Osteoblast (primary cell): ENCODE results near the gene USP11. TPM values are rescaled to one million over a fixed set of nuclear protein-coding genes. Genes with fewer than 3 reads are reported as not detected.

ENCODE experiments used
- DNase-seq: peaks from one replicate; pipeline ENCODE4 v3.0.0; 2011; ENCODE audit warnings: low spot score, mixed read lengths; ENCODE audit not compliant: insufficient read length; ENCODE audit errors: missing footprints
- H2AFZ ChIP-seq: 2 replicates; pipeline ENCODE4 v1.6.0; 2011; ENCODE audit warnings: mild to moderate bottlenecking, low read length
- H3K27ac ChIP-seq: 2 replicates; pipeline ENCODE4 v1.5.1; 2011; ENCODE audit warnings: mild to moderate bottlenecking, low read depth, low read length, moderate library complexity
- H3K27me3 ChIP-seq: 2 replicates; pipeline ENCODE4 v1.6.0; 2012; ENCODE audit warnings: mild to moderate bottlenecking, control low read depth, inconsistent platforms, low read length, moderate library complexity; ENCODE audit not compliant: insufficient read depth
- H3K36me3 ChIP-seq: 2 replicates; pipeline ENCODE4 v1.5.1; 2011; ENCODE audit warnings: mild to moderate bottlenecking, low read length, control low read depth, moderate library complexity; ENCODE audit not compliant: insufficient read depth
- H3K4me1 ChIP-seq: 2 replicates; pipeline ENCODE4 v1.5.1; 2011; ENCODE audit warnings: mild to moderate bottlenecking, low read length, control low read depth, moderate library complexity; ENCODE audit not compliant: insufficient read depth
- H3K4me2 ChIP-seq: 2 replicates; pipeline ENCODE4 v1.6.0; 2011; ENCODE audit warnings: mild to moderate bottlenecking, low read length; ENCODE audit not compliant: insufficient read depth
- H3K4me3 ChIP-seq: fragments of 200-600 bp; sonication (generic); 3 replicates; pipeline ENCODE4 v1.5.1; 2012; ENCODE audit warnings: mild to moderate bottlenecking, low read length, inconsistent platforms; ENCODE audit not compliant: insufficient read depth
- H3K79me2 ChIP-seq: 2 replicates; pipeline ENCODE4 v1.6.0; 2012; ENCODE audit warnings: mild to moderate bottlenecking, low read length, control low read depth, inconsistent platforms; ENCODE audit not compliant: insufficient read depth
- H3K9me3 ChIP-seq: 2 replicates; pipeline ENCODE4 v1.5.1; 2011; ENCODE audit warnings: low read depth, low read length, control low read depth
- H4K20me1 ChIP-seq: 2 replicates; pipeline ENCODE4 v1.6.0; 2012; ENCODE audit warnings: mild to moderate bottlenecking, low read length, control low read depth; ENCODE audit not compliant: insufficient read depth
- total RNA-seq: library from RNA; depleted of rRNA; stranded (reverse); fragments of >200 nt; gene quantifications from 2 replicates; pipeline ENCODE4 v1.2.3, GENCODE V29; 2012
- TF ChIP-seq, protein P1 (sequence below): IDR thresholded peaks from 2 replicates; pipeline ENCODE4 v1.5.1; 2011; ENCODE audit warnings: mild to moderate bottlenecking, low read depth, low read length, moderate library complexity; ENCODE audit errors: extremely low read depth

The USP11 gene
- total RNA-seq, 1 donor, result 28.2 TPM

DNA sequence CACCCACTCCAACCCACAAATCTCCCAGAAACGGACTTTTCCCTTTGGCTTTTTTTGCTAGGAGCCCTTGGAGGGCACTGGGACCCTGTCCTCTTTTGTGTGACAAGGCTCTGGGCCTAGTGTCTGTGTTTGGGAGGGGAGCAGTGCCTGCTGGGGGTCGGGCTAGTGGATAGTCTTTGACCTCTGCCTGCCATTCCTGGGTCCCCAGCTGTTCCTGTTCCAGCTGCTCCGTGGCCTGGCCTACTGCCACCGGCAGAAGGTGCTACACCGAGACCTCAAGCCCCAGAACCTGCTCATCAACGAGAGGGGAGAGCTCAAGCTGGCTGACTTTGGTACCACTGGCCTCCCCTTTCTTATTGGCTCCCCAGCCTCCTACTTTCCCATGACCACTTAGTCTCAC is 6.7 kb upstream of the USP11 start:
- H3K79me2 ChIP-seq, result peaks cover 23% of the 10 kb centered on the region
- H3K27ac ChIP-seq, result no peak overlapping the region
- peaks cover 32% of the 10 kb centered on the region for H4K20me1 ChIP-seq
- peaks cover 56% of the 10 kb centered on the region for H3K36me3 ChIP-seq
- H3K9me3 ChIP-seq, result no peaks in the 10 kb centered on the region
- H3K4me3 ChIP-seq, result no peak overlapping the region
- TF ChIP-seq, protein P1, sequence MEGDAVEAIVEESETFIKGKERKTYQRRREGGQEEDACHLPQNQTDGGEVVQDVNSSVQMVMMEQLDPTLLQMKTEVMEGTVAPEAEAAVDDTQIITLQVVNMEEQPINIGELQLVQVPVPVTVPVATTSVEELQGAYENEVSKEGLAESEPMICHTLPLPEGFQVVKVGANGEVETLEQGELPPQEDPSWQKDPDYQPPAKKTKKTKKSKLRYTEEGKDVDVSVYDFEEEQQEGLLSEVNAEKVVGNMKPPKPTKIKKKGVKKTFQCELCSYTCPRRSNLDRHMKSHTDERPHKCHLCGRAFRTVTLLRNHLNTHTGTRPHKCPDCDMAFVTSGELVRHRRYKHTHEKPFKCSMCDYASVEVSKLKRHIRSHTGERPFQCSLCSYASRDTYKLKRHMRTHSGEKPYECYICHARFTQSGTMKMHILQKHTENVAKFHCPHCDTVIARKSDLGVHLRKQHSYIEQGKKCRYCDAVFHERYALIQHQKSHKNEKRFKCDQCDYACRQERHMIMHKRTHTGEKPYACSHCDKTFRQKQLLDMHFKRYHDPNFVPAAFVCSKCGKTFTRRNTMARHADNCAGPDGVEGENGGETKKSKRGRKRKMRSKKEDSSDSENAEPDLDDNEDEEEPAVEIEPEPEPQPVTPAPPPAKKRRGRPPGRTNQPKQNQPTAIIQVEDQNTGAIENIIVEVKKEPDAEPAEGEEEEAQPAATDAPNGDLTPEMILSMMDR, result no peak
- DNase-seq, result no peak
- H3K27me3 ChIP-seq, result no peaks in the 10 kb centered on the region
- no peak overlapping the region for H3K4me2 ChIP-seq
- H3K4me1 ChIP-seq, result no peaks in the 10 kb centered on the region
- no peak overlapping the region for H2AFZ ChIP-seq

- Histone ChIP-seq H3K4me2 (no peak overlapping the region), H4K20me1 (peaks cover 25% of the 10 kb centered on the region), H3K9me3 (no peaks in the 10 kb centered on the region), H3K4me1 (no peaks in the 10 kb centered on the region), H2AFZ (no peak overlapping the region), H3K27ac (no peak overlapping the region), H3K36me3 (peaks cover 56% of the 10 kb centered on the region), H3K4me3 (no peak overlapping the region), H3K27me3 (no peaks in the 10 kb centered on the region), H3K79me2 (peaks cover 17% of the 10 kb centered on the region)
- peak; percentile 64 for DNase-seq
- TF ChIP-seq, protein P1, result no peak
These were observed 6.1 kb upstream of the USP11 start for GRCh38 chrX:47226531-47227333.

DNA sequence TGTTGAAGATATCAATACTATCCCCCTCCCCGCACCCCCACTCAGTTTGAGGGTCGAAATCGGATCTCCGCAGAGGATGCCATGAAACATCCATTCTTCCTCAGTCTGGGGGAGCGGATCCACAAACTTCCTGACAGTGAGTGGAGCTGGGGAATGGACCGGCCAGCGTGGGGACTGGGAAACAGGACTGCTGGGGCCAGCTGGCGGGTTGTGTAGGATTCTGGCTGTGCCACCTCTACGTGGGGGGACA is 5.5 kb upstream of the USP11 start:
- Histone ChIP-seq H3K4me1 (peaks cover 2% of the 10 kb centered on the region), H4K20me1 (peaks cover 20% of the 10 kb centered on the region), H3K4me2 (no peak overlapping the region), H3K79me2 (peaks cover 11% of the 10 kb centered on the region), H3K27ac (no peak overlapping the region), H3K27me3 (no peaks in the 10 kb centered on the region), H3K9me3 (no peaks in the 10 kb centered on the region), H2AFZ (no peak overlapping the region), H3K36me3 (peaks cover 56% of the 10 kb centered on the region), H3K4me3 (no peak overlapping the region)
- TF ChIP-seq, protein P1, result no peak
- no peak for DNase-seq

DNA sequence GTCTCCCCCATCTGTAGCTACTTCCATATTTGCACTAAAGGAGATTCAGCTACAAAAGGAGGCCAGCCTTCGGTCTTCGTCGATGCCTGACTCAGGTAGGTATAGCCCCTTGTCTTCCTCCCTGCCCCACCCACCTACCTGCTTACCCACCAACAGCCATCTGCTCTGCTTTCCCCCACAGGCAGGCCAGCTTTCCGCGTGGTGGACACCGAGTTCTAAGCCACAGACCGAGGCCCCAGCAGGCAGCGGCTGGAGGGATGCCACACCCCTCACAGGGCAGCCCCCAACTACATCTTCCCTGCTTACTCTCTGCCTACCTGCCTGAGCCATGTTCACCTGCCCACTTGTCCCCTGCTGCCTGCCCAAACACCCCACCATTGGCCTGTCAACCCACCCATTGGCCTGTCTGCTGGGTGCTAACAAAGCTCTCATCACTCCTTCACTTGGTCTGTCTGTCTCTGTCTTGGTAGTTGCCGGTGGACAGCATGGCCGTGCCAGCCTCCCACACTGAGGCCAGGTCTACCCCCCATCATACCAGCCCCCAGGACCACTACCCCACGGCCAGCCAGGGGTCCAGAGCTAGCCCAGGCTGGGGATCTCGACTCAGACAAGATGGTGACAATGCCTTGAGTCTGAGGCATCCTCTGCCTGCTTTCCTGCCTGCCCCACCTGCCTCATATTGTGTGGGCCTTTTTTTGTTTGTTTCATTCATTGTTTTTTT is 4.1 kb upstream of the USP11 start:
- H3K4me2 ChIP-seq, result no peak overlapping the region
- H3K27ac ChIP-seq, result no peak overlapping the region
- H3K4me1 ChIP-seq, result peaks cover 6% of the 10 kb centered on the region
- H3K79me2 ChIP-seq, result peaks cover 2% of the 10 kb centered on the region
- H3K27me3 ChIP-seq, result no peaks in the 10 kb centered on the region
- TF ChIP-seq, protein P1, result no peak
- DNase-seq, result no peak
- H3K9me3 ChIP-seq, result no peaks in the 10 kb centered on the region
- H3K36me3 ChIP-seq, result peaks cover 48% of the 10 kb centered on the region
- H4K20me1 ChIP-seq, result peaks cover 10% of the 10 kb centered on the region
- no peak overlapping the region for H2AFZ ChIP-seq
- H3K4me3 ChIP-seq, result no peak overlapping the region
